GM21723 (cell line): ENCODE results near the gene UCHL5.
"Not testable (repeated sequence)": the region's sequence is repeated elsewhere in the genome, so short reads cannot be mapped to it uniquely, and the experiment has no call there.

ENCODE experiments used
- ATAC-seq: cut with Tn5 transposase; IDR thresholded peaks from one replicate; pipeline ENCODE4 v1.9.1; 2021; ENCODE audit warnings: mild to moderate bottlenecking, moderate library complexity; ENCODE audit not compliant: unreplicated experiment

The UCHL5 gene

DNA sequence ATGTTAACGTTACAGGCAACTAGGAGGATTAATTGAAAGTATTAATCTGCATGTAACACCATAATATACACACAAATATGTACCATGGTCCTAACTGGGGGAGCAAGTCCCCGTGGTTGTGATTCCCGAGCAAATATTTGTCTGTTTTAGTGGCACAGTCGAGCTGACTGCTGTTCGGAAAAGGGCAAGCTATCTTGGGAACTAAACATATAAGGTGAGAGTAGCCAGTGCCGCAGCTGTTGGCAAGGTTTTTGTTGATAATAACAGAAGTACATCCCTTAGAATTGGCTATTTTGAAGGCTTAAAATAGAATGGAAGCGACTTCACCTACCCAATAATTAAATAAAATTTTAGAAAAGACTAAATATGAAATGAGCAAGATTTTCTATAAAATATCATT, 45.5 kb downstream of the UCHL5 start:
- ATAC-seq = no peak

DNA sequence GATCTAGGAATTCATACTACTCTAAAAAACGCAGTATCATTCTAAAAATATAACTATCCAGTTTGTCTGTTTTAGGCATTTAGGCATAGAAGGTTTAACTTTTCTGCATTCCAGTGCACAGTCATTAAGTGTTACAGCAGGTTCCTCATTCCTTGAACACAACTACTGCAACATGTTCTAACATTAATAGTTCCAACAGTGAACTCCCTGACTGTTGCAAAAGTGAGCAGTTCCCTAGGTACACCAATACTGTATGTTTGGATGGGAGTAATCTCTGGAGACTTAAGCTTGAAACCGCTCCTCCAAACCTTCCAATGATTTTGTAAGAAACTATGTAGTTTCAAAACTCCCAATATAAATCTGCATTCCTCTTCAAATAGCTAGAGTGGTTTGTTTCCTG, 46.2 kb downstream of the UCHL5 start:
- ATAC-seq = no peak

DNA sequence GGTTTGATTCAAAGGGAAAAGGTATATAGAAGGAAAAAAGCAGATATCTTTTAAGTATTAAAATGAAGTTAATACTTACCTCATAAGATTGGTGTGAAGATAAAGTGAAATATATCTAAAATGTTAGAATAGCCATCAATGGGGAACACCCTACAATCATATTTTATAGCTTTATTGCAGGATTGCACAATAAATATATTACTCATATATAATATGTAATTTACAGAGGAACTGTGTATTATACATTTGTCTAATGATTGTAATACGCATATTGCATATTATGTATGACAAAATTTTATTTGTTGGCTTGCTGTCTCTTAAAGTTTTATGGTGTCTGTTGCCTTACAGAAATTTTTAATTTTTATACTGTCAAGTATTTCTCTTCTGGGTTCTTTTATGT, 47.8 kb downstream of the UCHL5 start:
- ATAC-seq = no peak

DNA sequence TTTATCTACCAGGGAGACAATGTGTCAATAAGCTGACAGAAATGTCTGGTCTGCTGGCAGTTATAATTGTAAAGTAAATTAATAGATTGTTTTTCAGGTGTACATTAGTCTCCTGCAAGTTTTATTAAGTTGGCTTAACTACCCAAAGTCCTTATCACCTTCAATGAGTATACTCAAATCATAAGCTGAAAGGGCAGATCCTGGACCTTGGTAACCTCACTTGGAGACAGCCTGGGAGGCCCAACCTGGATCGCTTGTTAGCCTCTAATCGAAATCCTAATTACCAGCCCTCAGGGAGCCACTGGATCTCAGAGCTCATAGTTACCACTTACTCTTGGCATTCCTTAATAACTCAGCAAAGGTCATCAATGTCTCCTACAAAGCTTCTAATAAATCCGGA, 49.7 kb downstream of the UCHL5 start:
- no peak for ATAC-seq

DNA sequence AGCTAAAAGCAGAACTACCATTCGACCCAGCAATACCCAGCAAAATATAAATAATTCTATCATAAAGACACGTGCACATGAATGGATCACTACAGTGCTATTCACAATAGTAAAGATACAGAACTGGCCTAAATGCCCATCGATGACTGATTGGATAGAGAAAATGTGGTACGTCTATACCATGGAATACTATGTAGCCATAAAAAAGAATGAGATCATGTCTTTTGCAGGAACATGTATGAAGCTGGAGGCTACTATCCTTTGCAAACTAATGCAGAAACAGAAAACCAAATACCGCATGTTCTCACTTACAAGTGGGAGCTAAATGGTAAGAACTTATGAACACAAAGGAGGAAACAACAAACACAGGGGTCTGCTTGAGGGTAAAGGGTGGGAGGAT, 53.4 kb downstream of the UCHL5 start:
- ATAC-seq = no peak

DNA sequence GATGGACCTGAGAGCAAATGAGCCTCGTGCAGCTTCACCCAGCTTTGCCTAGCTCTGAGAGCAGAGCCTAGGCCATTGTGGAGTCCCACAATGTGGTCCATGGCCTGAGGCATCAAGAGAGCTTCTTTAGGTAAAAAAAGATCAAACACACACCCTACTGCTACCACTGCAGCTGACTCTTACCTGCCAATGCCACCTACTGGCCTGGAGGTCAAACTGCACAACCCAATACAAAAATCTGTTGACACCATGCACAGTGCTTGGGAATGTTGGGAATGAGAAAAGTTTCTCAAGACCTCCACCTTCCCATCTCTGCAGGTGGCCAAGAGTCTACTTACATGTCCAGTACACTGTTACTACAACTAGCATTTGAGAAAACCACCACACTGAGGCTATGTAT, 60.6 kb downstream of the UCHL5 start:
- no peak for ATAC-seq

DNA sequence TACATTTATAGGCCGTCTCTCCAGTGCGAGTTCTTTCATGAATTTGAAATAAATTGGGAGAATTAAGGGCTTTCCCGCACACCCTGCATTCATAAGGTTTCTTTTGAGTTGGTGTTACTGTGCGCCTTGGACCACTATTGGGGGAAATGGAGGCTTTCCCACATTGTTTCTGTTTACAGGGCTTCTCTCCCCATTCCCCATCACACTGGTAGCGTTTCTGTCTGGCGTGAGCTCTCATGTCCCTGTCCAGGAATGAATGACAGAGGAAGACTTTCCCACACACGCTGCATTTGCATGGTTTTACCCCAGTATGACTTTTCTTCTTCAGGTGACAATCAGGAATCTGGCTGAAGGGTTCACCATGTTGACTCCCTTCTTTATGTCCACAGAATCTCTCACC, 65.0 kb downstream of the UCHL5 start:
- no peak for ATAC-seq

DNA sequence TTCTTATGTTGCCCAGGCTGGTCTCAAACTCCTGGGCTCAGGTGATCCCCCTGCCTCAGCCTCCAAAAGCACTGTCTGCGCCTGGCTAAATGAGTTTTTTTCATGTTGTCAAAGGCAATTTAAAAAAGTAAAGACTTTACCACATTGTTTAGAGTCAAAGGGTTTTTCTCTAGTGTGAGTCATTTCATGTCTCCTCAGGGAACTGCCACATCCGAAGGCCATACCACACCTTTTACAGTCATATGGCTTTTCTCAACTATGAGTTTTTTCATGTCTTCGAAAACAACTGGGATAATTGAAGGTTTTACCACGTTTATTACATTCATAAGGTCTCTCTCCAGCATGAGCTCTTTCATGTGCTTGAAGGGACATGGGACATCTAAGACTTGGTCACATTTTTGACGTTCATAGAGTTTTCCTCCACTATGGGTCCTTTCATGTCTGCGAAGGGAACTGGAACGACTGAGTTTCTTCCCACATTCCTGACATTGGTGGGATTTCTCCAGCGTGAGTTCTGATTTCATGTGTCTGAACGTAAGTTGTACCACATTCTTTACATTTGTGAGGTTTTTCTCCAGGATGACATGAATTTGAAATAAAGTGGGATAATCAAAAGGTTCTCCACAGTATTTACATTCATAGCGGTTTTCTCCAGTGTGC, 65.6 kb downstream of the UCHL5 start:
- ATAC-seq = peak; percentile 52

DNA sequence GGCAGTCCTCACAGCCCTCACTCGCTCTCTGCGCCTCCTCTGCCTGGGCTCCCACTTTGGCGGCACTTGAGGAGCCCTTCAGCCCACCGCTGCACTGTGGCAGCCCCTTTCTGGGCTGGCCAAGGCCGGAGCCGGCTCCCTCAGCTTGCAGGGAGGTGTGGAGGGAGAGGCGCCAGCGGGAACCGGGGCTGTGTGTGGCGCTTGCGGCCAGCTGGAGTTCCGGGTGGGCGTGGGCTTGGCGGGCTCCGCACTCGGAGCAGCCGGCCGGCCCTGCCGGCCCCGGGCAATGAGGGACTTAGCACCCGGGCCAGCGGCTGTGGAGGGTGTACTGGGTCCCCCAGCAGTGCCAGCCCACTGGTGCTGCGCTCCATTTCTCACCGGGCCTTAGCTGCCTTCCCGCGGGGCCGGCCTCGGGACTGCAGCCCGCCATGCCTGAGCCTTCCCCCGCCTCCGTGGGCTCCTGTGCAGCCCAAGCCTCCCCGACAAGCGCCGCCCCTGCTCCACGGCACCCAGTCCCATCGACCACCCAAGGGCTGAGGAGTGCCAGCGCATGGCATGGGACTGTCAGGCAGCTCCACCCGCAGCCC, 72.3 kb downstream of the UCHL5 start:
- ATAC-seq = not testable (repeated sequence)

DNA sequence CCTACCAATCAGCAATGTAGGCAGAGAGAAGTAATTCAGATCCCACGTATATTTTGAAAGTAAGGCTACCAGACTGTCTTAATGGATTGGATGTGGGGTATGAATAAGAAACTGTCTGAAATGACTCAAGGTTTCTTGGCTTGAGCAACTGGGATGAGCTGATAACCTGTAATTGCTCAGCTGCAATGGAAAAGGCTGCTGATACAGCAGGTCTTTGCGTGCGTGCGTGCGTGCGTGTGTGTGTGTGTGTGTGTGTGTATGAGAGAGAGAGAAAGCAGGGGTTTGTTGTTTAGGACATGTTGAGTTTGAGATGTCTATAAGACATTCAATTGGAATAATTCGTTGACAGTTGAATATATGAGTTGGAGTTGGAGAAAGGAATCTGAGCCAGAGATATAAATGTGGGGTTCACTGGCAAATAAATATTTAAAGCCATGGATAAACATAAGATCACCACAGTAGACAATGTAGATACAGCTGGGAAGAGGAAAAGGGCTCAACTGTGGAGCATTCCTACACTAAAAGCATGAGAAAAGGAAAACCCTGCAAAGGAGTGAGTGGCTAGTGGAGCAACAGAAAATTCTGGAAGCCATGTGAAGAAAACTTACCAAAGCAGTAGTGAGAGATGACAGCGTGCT, 72.9 kb downstream of the UCHL5 start:
- no peak for ATAC-seq

DNA sequence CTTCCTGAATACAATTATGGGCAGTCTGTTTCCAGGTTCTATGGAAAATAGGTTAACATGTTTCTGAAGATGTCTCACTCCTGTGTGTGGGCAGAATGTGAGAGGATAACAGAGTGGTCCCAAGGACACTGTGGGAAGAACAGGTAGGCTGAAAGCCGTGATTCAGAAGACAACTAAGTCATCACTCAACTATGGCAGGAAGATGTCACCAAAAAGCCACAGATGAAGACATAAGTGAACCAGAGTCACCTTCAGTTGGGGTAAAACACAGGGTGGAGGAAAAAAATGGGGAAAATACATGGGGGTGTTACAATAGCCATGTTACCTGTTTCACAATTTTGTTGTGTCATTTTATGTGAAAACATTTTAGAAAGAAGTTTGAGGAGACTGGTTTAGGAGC, 75.1 kb downstream of the UCHL5 start:
- ATAC-seq = peak; percentile 31

DNA sequence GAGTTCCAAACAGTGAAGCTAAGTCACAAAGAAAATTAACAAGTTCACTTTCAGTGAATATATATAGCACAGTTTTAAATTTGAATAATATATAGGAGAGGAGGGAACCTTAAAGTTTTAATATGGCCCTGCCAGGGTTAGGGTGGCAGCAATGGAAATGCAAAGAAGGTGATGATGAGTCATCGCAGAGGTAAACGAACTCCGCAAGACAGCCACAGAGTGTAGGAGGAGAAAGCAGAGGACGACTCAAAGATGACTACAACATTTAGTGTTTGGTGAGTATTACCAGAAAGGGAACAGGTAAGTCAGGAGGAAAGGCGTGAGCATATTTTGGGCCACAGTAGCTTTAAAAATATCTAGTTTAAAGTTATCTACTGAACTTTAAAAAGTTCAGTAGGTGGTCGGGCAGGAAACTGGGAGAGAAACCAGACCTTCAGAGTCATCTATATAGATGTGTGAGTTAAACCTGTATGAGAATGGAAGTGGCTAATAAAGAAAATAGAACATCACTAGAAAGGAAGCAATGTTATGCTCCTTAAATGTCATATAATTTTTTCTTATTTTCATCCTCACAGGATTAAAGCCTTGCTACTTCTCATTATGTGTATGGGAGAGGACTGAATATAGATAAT, 75.7 kb downstream of the UCHL5 start:
- peak; percentile 89 for ATAC-seq

DNA sequence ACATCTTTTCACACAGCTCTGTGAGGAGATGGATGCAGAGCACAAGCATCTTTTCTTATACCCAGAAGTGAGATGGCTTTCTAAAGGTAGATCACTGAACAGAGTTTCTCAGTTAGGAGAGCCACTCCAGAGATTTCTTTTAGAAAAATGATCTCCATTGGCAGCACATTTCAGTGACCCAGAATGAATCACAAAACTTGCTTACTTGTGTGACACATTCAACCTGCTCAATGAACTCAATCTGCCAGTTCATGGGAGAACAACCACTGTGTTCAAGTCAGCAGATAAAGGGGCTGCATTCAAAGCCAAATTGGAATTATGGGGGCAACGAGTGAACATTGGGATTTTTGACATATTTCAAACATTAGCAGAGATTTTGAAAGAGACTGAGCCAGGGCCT, 78.3 kb downstream of the UCHL5 start:
- ATAC-seq = no peak

DNA sequence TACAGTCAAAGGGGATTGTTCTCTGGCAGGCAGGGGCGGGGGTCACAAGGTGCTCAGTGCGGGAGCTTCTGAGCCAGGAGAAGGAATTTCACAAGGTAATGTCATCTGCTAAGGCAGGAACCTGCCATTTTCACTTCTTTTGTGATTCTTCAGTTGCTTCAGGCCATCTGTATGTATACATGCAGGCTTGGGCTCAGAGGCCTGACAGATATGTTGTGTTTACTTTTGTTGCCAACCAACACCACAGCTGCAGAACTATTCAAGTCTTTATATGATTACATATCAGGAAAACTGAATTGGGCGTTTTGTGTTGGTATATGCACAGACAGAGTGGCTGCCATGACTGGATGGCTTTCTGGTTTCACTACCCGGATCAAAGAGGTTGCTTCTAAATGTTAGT, 78.8 kb downstream of the UCHL5 start:
- ATAC-seq = not testable (repeated sequence)

DNA sequence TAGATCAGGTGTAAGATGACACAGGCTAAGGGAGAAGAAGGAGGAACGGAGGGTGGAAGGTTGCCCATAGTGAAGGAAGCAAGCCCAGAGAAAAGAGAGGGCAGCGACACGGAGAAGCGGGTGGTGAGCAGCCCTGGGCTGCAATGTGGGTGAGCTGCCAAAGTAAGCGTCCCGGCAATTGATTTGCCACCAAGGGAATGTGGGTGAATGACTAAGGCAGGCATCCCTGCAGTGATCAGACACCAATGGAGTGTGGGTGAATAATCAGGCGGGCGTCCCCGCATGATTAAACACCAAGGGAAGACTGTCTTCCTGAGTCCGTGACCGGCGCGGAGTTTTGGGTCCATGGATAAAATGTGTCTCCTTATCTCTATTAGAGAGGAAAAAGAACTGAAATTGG, 79.6 kb downstream of the UCHL5 start:
- no peak for ATAC-seq

DNA sequence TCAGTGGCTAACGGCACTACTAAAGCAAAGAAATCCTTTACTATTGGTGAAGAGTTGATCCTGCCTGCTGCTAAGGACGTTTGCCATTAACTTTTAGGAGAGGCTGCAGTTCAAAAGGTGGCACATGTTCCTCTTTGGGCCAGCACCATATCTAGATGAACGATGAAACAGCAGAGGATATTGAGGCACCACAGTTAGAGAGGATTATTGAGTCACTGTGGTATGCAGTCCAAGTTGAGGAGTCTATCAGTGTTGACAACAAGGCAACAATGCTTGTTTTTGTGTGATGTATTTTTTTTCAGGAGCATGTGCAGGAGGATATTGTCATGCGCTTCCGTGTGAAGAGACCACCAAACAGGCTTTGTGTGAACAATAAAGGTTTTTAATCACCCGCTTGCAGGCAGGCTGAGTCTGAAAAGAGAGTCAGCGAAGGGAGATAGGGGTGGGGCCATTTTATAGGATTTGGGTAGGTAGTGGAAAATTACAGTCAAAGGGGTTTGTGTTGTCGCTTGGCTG, 80.9 kb downstream of the UCHL5 start:
- ATAC-seq = no peak

DNA sequence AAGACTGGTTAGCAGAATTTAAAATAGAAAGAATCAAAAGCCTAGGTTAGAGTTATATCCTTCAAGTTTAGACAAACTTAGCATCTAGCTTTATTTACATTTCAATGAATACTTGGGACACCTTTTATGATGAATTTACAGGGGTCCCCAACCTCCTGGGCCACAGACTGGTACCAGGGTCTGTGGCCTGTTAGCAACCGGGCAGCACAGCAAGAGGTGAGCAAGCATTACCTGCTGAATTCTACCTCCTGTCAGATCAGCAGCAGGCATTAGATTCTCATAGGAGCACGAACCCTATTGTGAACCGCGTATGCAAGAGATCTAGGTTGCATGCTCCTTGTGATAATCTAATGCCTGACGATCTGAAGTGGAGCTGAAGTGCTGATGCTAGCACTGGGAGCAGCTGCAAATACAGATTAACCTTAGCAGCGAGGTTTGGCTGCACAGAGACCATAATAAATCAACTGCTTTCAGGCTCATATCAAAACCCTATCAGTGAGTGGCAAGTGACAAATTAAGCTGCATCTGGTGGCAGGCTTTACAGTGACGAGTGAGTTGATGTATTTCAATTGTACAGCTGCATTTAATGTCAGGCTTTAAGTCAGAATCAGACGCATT, 82.0 kb downstream of the UCHL5 start:
- ATAC-seq = no peak

DNA sequence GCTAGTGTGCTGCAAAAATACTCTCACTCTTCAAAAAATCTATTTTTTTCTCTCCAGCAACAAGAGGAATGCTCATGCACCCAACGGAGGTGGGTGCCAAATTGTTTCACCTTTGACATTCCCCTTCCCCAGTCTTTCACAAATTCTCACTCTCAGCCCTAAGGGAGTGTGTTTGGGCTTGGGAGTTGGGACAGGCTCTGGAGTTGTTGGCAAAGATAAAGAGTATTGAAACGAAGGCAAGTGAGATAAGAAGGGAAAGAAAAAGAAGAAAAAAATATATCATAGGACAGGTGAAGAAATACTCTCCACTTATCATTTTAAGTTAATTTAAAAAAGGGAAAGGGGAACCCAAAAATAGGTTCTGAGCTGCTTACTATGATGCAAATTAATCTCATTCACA, 82.6 kb downstream of the UCHL5 start:
- no peak for ATAC-seq

DNA sequence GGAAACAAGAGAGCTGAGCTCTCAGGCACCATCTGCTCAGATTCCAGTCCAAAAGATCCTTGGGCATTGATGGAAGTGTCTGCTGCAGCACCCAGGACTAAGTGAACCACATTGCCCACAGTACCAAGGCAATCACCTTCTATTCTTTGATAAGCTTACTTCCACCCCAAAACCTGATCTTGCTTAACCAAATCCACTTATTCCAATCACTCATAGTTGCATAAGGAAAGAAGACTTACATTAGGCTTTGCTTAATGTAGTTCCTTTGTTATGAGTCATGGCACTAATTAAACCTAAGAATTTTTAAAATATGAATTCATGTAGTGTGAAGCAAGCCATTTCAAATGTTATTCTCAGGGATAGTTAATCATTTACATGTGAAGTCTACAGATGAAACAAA, 84.5 kb downstream of the UCHL5 start:
- ATAC-seq = no peak

DNA sequence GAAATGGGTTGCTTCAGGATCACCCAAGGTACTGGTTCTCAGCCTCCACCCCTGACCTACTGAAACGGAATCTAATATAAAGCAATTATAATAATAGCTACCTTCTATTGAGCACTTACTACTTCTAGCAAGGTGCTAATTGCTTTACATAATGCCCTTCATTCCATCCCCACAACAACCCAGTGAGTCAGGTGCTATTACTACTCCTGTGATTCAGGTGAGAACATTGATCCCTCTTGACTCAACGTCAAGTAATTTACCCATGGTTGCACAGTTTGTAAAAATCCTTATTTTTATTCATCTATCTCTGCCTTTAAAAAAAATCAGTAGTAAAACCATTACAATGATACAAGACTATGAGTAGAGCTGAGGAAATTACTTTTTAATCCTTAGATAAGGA, 85.2 kb downstream of the UCHL5 start:
- no peak for ATAC-seq

DNA sequence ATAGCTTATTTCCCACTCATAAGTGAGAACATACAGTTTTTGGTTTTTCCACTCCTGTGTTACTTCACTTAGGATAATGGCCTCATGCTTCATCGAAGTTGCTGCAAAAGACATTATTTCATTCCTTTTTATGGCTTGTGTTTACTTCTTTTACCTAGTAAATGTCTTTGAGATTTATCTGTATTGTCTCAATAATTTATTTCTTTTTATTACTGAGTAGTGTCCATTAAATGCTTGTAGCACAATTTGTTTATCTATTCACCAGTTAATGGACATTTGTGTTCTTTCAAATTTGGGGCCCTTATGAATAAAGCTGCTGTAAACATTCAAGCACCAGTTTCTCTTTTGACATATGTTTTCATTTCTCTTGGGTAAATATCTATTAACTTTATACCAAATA, 86.0 kb downstream of the UCHL5 start:
- no peak for ATAC-seq

DNA sequence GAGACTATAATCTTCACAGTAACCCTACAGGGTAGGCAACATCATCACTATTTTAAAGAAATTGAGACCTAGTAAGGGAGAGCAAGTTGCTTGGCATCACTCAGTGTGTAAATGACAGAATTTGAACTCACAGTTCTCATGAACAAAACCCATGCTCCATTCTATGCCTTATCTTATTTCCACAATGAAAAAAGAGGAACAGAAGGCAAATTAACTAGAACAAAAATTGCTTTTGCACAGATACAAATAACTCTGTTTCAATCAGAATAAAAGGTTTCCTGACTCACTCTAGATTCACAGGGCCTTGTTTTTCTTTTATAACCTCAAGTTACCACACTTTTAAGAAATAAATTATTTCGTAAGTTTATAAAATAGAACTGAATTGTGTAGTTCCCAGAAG, 90.1 kb downstream of the UCHL5 start:
- ATAC-seq = no peak
